Subcutaneous adipose tissue (tissue), 4 donors: ENCODE measurements around the gene RUFY3. TPM values are rescaled to one million over a fixed set of nuclear protein-coding genes. Genes with fewer than 3 reads are reported as not detected.

Experiments used
- CTCF ChIP-seq: fragments of 450-650 bp; IDR thresholded peaks from one replicate; pipeline ENCODE4 v1.5.1; 2016; ENCODE audit warnings: low read depth, mild to moderate bottlenecking, control low read depth, antibody characterized with exemption, moderate library complexity
- total RNA-seq, 4 donors: library from RNA; depleted of rRNA; stranded (reverse); fragments of >200 nt; gene quantifications; one replicate each; pipeline ENCODE4 v1.1.0, GENCODE V29; 2016

RUFY3 gene
- total RNA-seq, 4 donors from 2014 or later: 47.1 to 75.3 (median 58.6) TPM

- TF ChIP-seq CTCF: no peak
Observed at GRCh38 chr4:70818173-70818855, 96.5 kb downstream of the RUFY3 start.

- no peak for TF ChIP-seq CTCF
Observed at GRCh38 chr4:70818921-70819320, 97.2 kb downstream of the RUFY3 start.

GRCh38 chr4:70829015-70829414 lies 107.3 kb downstream of the RUFY3 start:
- no peak for TF ChIP-seq CTCF

GRCh38 chr4:70829492-70829891 lies 107.7 kb downstream of the RUFY3 start:
- no peak for TF ChIP-seq CTCF

- no peak for TF ChIP-seq CTCF
Observed at GRCh38 chr4:70830054-70830453, 108.3 kb downstream of the RUFY3 start.

GRCh38 chr4:70831293-70831692 lies 109.5 kb downstream of the RUFY3 start:
- TF ChIP-seq CTCF: no peak

- TF ChIP-seq CTCF: no peak
Observed at GRCh38 chr4:70833675-70834074, 111.9 kb downstream of the RUFY3 start.
